HepG2 (cell line): ENCODE data around the gene SKI. TPM values are rescaled to one million over a fixed set of nuclear protein-coding genes. Genes with fewer than 3 reads are reported as not detected.
A peak's percentile ranks its signal among the peaks of the same experiment; 100 is the strongest.

Experiments
- ARID5B ChIP-seq: IDR thresholded peaks from 2 replicates; pipeline ENCODE4 v1.4.0; 2020; ENCODE audit warnings: mild to moderate bottlenecking, missing genetic modification reagents
- BRF2 ChIP-seq: sonication (generic); formaldehyde crosslinking; IDR thresholded peaks from 2 replicates; pipeline ENCODE4 v1.8.1; 2022; ENCODE audit warnings: mild to moderate bottlenecking, missing genetic modification reagents
- NFAT5 ChIP-seq: sonication (generic); formaldehyde crosslinking; IDR thresholded peaks from 2 replicates; pipeline ENCODE4 v1.4.0; 2020; ENCODE audit warnings: missing genetic modification reagents
- THAP9 ChIP-seq: sonication (generic); formaldehyde crosslinking; IDR thresholded peaks from 2 replicates; pipeline ENCODE4; 2020; ENCODE audit warnings: missing genetic modification reagents, mild to moderate bottlenecking, borderline replicate concordance
- ZBTB39 ChIP-seq: sonication (generic); formaldehyde crosslinking; IDR thresholded peaks from 2 replicates; pipeline ENCODE4 v1.5.0; 2020; ENCODE audit warnings: missing genetic modification reagents
- ZNF609 ChIP-seq: sonication (generic); formaldehyde crosslinking; IDR thresholded peaks from 2 replicates; pipeline ENCODE4 v1.4.0; 2020; ENCODE audit warnings: mild to moderate bottlenecking, missing genetic modification reagents, borderline replicate concordance
- polyA plus RNA-seq, 8 experiments: library from polyadenylated mRNA; depleted of rRNA in 3 of 8; stranded (reverse) in 7 of 8; unstranded in 1 of 8; fragments of >200 nt; fragmentation: Illumina TruSeq in 4 of 8; extraction: Trizol in 4 of 8; gene quantifications; 2 replicates each; pipeline versions ENCODE4 v1.2.1 to v1.2.3, GENCODE V29; 2011 to 2016; ENCODE audit warnings: low read depth in 4 of 8, missing spikeins in 1 of 8, mixed read lengths in 1 of 8; ENCODE audit not compliant: insufficient read depth in 1 of 8
- total RNA-seq, 5 experiments: library from RNA; depleted of rRNA; stranded (reverse); fragments of >200 nt; fragmentation: Illumina TruSeq; extraction: Trizol; gene quantifications; 2 replicates each; pipeline ENCODE4 v1.2.3, GENCODE V29; 2016; ENCODE audit warnings: low read depth in 1 of 5

The SKI gene
- total and polyA plus RNA-seq, 2 of the 13 experiments (the other 11 are each of a cell fraction or from before 2014, with no cell fraction given): 4.7 to 6.9 TPM

- TF ChIP-seq NFAT5 (CRISPR knock-in tag) (no peak), ZBTB39 (CRISPR knock-in tag) (no peak), THAP9 (CRISPR knock-in tag) (no peak; the same call in 1 of the 2 replicates), ZNF609 (CRISPR knock-in tag) (peak; percentile 82), BRF2 (CRISPR knock-in tag) (no peak), ARID5B (CRISPR knock-in tag) (peak; percentile 82)
Observed at GRCh38 chr1:2232255-2232915, 4.3 kb downstream of the SKI start (continued).
